HUES64 (cell line): ENCODE data around the gene SUFU.
A peak's percentile ranks its signal among the peaks of the same experiment; 100 is the strongest.

Experiments used
- H3K27ac ChIP-seq: 2 replicates; pipeline ENCODE4 v1.7.0; 2013; ENCODE audit warnings: low read depth, low read length, inconsistent platforms
- H3K27me3 ChIP-seq: 2 replicates; pipeline ENCODE4 v1.6.1; 2013; ENCODE audit warnings: mild to moderate bottlenecking, low read length; ENCODE audit not compliant: insufficient read depth
- H3K36me3 ChIP-seq: 2 replicates; pipeline ENCODE4 v1.6.1; 2013; ENCODE audit warnings: mild to moderate bottlenecking, low read length; ENCODE audit not compliant: insufficient read depth
- H3K4me1 ChIP-seq: 2 replicates; pipeline ENCODE4 v1.6.1; 2013; ENCODE audit warnings: mild to moderate bottlenecking, low read length, moderate library complexity; ENCODE audit not compliant: insufficient read depth
- H3K4me3 ChIP-seq: 2 replicates; pipeline ENCODE4 v1.5.1; 2013; ENCODE audit warnings: mild to moderate bottlenecking, low read length, moderate library complexity
- H3K9ac ChIP-seq: 2 replicates; pipeline ENCODE4 v1.6.1; 2013; ENCODE audit warnings: mild to moderate bottlenecking, low read depth, low read length
- H3K9me3 ChIP-seq: 2 replicates; pipeline ENCODE4 v1.6.1; 2013; ENCODE audit warnings: low read depth, low read length; ENCODE audit not compliant: insufficient read depth
- WGBS: fragments of 150-250, 120-280 bp; methylation state at CpG from one replicate; pipeline ENCODE4 v1.1.7; 2013; ENCODE audit warnings: missing lambda C conversion rate; 5-methylcytosine and 5-hydroxymethylcytosine counted together

Gene SUFU

DNA sequence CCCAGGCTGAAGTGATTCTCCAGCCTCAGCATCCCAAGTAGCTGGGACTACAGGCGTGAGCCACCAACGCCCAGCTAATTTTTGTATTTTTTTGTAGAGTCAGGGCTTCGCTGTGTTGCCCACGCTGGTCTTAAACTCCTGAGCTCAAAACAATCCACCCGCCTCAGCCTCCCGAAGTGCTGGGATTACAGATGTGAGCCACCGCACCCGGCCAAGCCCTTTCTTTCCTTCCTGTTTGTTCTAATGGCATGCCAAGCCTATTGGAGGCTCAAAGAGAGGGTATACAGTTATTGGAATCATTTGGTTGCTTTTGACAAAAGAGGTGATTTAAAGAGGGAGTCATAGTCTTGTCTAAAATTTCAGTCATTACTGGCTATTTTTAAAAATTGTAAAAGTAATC lies 94.5 kb downstream of the SUFU start:
- 97% methylated on average over 8 of the region's 8 CpGs for WGBS
- Histone ChIP-seq H3K27ac (no peak overlapping the region), H3K9me3 (no peaks in the 10 kb centered on the region), H3K9ac (no peak overlapping the region), H3K36me3 (peaks cover 17% of the 10 kb centered on the region; the same call in 1 of the 2 replicates), H3K4me1 (peaks cover 10% of the 10 kb centered on the region), H3K4me3 (no peak overlapping the region), H3K27me3 (no peaks in the 10 kb centered on the region)

DNA sequence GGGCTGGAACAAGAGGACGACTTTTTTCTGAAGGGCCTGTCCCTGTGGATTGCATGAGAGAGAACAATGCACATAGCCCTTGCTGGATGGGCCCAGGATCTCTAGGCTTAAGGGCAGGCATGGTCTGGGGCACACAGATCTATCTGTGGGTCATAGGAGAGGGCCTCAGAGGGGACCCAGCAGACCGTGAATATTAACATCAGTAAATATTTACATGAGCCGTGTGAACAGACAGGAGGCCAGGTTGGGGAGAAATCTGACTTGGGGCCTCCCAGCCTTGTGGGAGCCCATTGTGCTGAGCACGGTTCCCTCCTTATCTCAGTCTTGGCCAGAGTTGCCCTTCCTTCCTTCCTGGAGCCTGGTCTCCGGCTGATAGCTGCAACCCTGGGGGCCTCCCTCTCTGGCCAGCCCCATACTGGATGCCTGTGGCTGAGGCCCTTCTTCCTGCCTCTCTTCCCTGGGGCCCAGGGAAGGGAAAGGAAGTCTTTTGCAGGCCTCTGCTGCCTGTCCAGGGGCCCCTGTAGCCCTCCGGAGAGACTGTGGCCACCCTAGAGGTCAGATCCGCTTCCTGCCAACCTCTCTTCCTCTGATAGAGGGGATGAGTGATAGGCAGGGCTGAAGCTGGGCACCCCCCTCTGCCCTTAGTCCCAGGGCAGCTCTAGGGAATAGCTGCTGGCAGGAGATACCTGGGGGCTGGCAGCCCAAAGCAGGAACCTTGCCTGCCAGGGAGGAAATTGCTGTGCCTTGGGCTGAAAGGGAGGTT lies 96.0 kb downstream of the SUFU start:
- H3K4me1 ChIP-seq, result peaks cover 10% of the 10 kb centered on the region
- WGBS, result 71% methylated on average over 7 of the region's 7 CpGs
- H3K4me3 ChIP-seq, result no peak overlapping the region
- H3K9ac ChIP-seq, result no peak overlapping the region
- H3K9me3 ChIP-seq, result no peaks in the 10 kb centered on the region
- H3K27me3 ChIP-seq, result no peaks in the 10 kb centered on the region
- H3K36me3 ChIP-seq, result peaks cover 18% of the 10 kb centered on the region; the same call in 1 of the 2 replicates
- no peak overlapping the region for H3K27ac ChIP-seq

DNA sequence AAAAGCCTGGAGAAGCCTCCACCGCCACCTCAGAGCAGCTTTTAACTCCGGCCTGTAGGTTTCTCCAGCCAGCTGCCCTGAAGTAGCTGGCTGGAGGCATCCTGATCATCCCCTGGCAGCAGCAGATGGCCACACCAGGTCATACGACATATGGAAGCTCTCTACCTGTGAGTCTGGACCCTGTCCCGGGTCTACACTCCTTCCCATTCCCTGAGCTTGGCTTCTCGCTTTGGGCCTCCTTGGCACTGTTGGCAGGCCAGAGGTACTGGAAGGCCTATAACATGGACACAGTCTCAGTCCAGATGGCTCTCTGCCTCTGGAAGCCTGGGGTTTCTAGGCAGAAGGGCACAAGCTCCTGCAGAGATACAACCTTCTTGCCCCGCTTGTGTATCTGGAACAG lies 97.0 kb downstream of the SUFU start:
- peaks cover 5% of the 10 kb centered on the region for H3K4me1 ChIP-seq
- no peak overlapping the region for H3K9ac ChIP-seq
- no peak overlapping the region for H3K27ac ChIP-seq
- H3K4me3 ChIP-seq, result no peak overlapping the region
- no peaks in the 10 kb centered on the region for H3K27me3 ChIP-seq
- 93% methylated on average over 6 of the region's 6 CpGs for WGBS
- H3K9me3 ChIP-seq, result no peaks in the 10 kb centered on the region
- peaks cover 18% of the 10 kb centered on the region; the same call in 1 of the 2 replicates for H3K36me3 ChIP-seq

DNA sequence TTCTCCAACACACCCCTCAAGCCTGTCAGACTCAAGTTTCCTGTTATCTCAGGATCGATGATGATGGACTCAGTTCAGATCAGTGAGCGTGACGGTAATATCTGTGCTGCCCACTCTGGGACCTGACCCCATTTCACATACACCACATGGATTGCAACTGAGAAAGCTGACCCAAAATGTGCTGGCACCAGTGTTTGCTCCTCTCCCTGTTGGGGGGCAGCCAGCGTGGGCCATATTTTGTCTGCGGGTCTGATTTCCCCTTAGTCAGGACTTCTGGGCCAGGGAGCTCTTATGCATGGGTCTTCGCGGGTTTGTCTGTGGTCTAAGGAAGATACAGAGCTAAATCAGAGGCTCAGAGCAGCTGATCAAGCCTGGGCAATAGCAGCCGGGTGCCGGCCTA lies 97.9 kb downstream of the SUFU start:
- no peak overlapping the region for H3K27ac ChIP-seq
- H3K27me3 ChIP-seq, result no peaks in the 10 kb centered on the region
- no peak overlapping the region for H3K4me3 ChIP-seq
- 95% methylated on average over 9 of the region's 9 CpGs for WGBS
- no peaks in the 10 kb centered on the region for H3K9me3 ChIP-seq
- H3K9ac ChIP-seq, result no peak overlapping the region
- H3K4me1 ChIP-seq, result no peaks in the 10 kb centered on the region
- peaks cover 18% of the 10 kb centered on the region; the same call in 1 of the 2 replicates for H3K36me3 ChIP-seq

- Histone ChIP-seq H3K4me1 (no peaks in the 10 kb centered on the region), H3K27ac (no peak overlapping the region), H3K36me3 (peaks cover 18% of the 10 kb centered on the region; the same call in 1 of the 2 replicates), H3K27me3 (no peaks in the 10 kb centered on the region), H3K9me3 (no peaks in the 10 kb centered on the region), H3K4me3 (no peak overlapping the region), H3K9ac (no peak overlapping the region)
- 87% methylated on average over 4 of the region's 4 CpGs for WGBS
These were observed 98.7 kb downstream of the SUFU start for GRCh38 chr10:102602272-102603045.

DNA sequence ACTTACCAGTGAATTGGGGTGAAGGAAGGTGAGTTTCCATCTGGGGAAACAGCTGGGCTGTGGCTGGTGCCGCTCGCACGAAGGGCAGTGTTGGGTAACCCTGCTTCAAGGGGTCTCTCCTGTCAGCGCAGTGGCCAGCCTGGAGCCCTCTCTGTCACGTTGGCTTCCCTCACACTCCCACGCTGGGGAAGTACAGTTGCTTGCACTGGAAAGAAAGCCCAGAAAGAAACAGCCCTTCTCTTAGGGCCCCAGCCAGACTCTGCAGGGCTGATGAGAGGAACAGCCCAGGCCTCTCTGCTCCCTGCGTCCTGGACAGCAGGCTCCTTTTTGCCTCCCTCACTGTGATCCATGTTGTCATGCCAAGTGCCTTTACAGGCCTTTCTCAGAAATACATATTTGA lies 100.2 kb downstream of the SUFU start:
- Histone ChIP-seq H3K36me3 (peaks cover 10% of the 10 kb centered on the region; the same call in 1 of the 2 replicates), H3K4me1 (no peaks in the 10 kb centered on the region), H3K27me3 (no peaks in the 10 kb centered on the region), H3K27ac (peak overlapping the region; percentile 45; the same call in 1 of the 2 replicates), H3K4me3 (no peak overlapping the region), H3K9me3 (no peaks in the 10 kb centered on the region), H3K9ac (no peak overlapping the region)
- WGBS, result 87% methylated on average over 7 of the region's 7 CpGs

GRCh38 chr10:102604439-102604841 lies 100.7 kb downstream of the SUFU start:
- H3K27ac ChIP-seq, result peak overlapping the region; percentile 49; the same call in 1 of the 2 replicates
- H3K4me1 ChIP-seq, result no peaks in the 10 kb centered on the region
- H3K36me3 ChIP-seq, result peaks cover 5% of the 10 kb centered on the region; the same call in 1 of the 2 replicates
- H3K4me3 ChIP-seq, result no peak overlapping the region
- 74% methylated on average over 6 of the region's 6 CpGs for WGBS
- no peaks in the 10 kb centered on the region for H3K27me3 ChIP-seq
- no peaks in the 10 kb centered on the region for H3K9me3 ChIP-seq
- H3K9ac ChIP-seq, result no peak overlapping the region

DNA sequence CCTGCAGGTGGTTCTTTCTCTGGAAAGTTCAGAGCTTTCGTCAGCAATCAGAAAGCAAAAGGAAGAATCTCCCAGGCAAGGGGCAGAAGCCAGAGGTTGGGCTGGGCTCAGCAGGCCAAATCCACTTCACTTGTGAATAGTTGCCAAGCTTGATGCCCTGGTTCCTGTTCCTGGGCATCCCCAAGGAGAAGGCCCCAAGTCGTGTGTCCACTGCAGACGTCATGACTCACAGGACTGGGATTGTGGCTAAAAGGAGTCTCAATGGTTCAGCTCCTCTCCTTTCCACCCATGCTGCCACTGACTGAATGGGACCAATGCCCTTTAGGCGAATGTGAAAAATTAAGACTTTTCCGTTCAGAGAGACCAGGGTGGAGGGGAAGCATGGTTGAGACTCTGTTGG lies 101.9 kb downstream of the SUFU start:
- no peaks in the 10 kb centered on the region for H3K9me3 ChIP-seq
- H3K9ac ChIP-seq, result no peak overlapping the region
- WGBS, result 81% methylated on average over 5 of the region's 5 CpGs
- H3K4me3 ChIP-seq, result no peak overlapping the region
- no peaks in the 10 kb centered on the region for H3K27me3 ChIP-seq
- H3K27ac ChIP-seq, result no peak overlapping the region
- H3K36me3 ChIP-seq, result peaks cover 4% of the 10 kb centered on the region; the same call in 1 of the 2 replicates
- H3K4me1 ChIP-seq, result no peaks in the 10 kb centered on the region

DNA sequence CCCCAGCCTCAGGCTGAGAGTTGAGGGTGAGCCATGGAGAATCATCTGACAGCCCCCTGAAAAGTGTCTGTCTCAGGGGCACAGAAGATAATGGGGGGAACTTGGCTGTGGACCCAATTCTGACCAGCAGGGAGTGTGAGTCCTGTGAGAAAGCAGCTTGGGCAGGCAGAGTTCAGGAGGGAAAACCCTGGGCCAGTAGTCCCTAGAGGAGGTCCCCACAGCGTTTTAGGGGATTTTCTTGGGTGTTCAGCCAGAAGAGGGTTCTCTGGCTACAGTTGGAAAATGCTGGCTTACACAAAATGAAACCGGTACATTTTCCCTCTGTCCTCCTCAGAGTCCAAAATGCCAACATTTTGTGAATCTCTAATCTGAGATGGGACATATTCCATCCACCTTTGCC lies 104.7 kb downstream of the SUFU start:
- WGBS, result 82% methylated on average over 2 of the region's 2 CpGs
- no peaks in the 10 kb centered on the region; the same call in 1 of the 2 replicates for H3K4me1 ChIP-seq
- no peak overlapping the region for H3K9ac ChIP-seq
- no peaks in the 10 kb centered on the region for H3K36me3 ChIP-seq
- H3K27ac ChIP-seq, result no peak overlapping the region
- no peaks in the 10 kb centered on the region for H3K9me3 ChIP-seq
- no peak overlapping the region for H3K4me3 ChIP-seq
- no peaks in the 10 kb centered on the region for H3K27me3 ChIP-seq

GRCh38 chr10:102610441-102610887 lies 106.7 kb downstream of the SUFU start:
- no peak overlapping the region for H3K9ac ChIP-seq
- WGBS, result 91% methylated on average over 10 of the region's 10 CpGs
- H3K4me3 ChIP-seq, result no peak overlapping the region
- peaks cover 4% of the 10 kb centered on the region; the same call in 1 of the 2 replicates for H3K4me1 ChIP-seq
- H3K36me3 ChIP-seq, result no peaks in the 10 kb centered on the region
- no peaks in the 10 kb centered on the region for H3K9me3 ChIP-seq
- no peaks in the 10 kb centered on the region for H3K27me3 ChIP-seq
- H3K27ac ChIP-seq, result no peak overlapping the region

DNA sequence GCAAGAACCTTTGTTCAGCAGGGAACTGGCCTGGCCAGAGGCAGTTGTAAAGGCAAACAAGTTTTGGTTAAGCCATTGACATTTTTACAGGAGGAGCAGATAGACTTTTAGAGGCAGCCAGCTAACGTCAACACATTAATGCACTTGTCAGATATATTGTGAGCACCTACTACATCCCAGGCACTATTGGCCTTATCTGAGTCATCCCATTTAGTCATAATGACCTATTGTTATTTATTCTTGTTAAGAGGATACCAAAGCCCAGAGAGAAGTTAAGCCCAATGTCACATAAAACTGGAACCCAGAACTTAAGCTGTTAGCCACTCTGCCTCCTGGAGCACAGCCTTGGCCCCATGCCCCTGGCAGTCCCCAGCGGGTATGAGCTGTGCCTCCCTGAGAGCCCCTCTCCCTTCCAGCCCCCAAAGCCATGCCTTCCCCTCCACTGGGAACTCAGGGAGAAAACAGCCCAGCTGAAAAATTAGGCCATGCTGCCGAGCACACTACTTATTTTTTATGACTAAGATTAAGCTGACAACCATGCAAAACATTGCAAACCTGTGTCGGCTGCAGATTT lies 107.8 kb downstream of the SUFU start:
- WGBS, result 88% methylated on average over 4 of the region's 4 CpGs
- H3K4me1 ChIP-seq, result peaks cover 7% of the 10 kb centered on the region; the same call in 1 of the 2 replicates

More for the DNA sequence above, 107.8 kb downstream of the SUFU start:
- H3K27ac ChIP-seq, result no peak overlapping the region
- H3K36me3 ChIP-seq, result no peaks in the 10 kb centered on the region
- no peak overlapping the region for H3K9ac ChIP-seq
- H3K4me3 ChIP-seq, result no peak overlapping the region
- no peaks in the 10 kb centered on the region for H3K9me3 ChIP-seq
- H3K27me3 ChIP-seq, result no peaks in the 10 kb centered on the region
